NB4 (cell line): Measurements from ENCODE around the gene PCDHGA1.

ENCODE experiments used
- CTCF ChIP-seq: IDR thresholded peaks from one replicate; pipeline ENCODE4 v1.5.1; 2012; ENCODE audit warnings: low read depth, low read length
- MAX ChIP-seq: IDR thresholded peaks from 2 replicates; pipeline ENCODE4 v1.6.1; 2011; ENCODE audit warnings: low read depth, low read length

- no peak for TF ChIP-seq MAX
- TF ChIP-seq CTCF: peak; percentile 57
Measured at GRCh38 chr5:141369994-141370848, 39.9 kb downstream of the PCDHGA1 start, which contains the start of gene PCDHGB3.
